ENCODE results near the gene ITSN1.

Gene ITSN1

GRCh38 chr21:33800753-33801423, 158.6 kb downstream of the ITSN1 start:
- Histone ChIP-seq H3K4me2 (ENCODE audit: low read length) (no peak overlapping the region), H3K4me1 (ENCODE audit: control insufficient read depth, low read length) (no peaks in the 10 kb centered on the region), H3K27ac (ENCODE audit: low read depth, low read length) (no peak overlapping the region), H3F3A (ENCODE audit: control insufficient read depth, insufficient read depth) (no peaks in the 10 kb centered on the region), H3K79me2 (ENCODE audit: control insufficient read depth, low read length) (no peaks in the 10 kb centered on the region), H3K9me3 (ENCODE audit: control insufficient read depth, insufficient read depth, low read length) (no peaks in the 10 kb centered on the region), H3K27me3 (ENCODE audit: control insufficient read depth, low read length) (no peaks in the 10 kb centered on the region), H3K4me3 (ENCODE audit: low read length) (no peak overlapping the region), H3K36me3 (ENCODE audit: control insufficient read depth, low read length) (no peaks in the 10 kb centered on the region), H4K20me1 (ENCODE audit: control insufficient read depth, insufficient read depth, low read depth, low read length) (no peaks in the 10 kb centered on the region), H3K9me2 (replicated peaks; ENCODE audit: control insufficient read depth, low read length) (no peaks in the 10 kb centered on the region)
- TF ChIP-seq EZH2phosphoT487 (IDR thresholded peaks at IDR 0.05; ENCODE audit: borderline replicate concordance, low read length) (no peak), CTCF (IDR thresholded peaks at IDR 0.05; ENCODE audit: low read depth, low read length, poor library complexity, severe bottlenecking) (no peak)

DNA sequence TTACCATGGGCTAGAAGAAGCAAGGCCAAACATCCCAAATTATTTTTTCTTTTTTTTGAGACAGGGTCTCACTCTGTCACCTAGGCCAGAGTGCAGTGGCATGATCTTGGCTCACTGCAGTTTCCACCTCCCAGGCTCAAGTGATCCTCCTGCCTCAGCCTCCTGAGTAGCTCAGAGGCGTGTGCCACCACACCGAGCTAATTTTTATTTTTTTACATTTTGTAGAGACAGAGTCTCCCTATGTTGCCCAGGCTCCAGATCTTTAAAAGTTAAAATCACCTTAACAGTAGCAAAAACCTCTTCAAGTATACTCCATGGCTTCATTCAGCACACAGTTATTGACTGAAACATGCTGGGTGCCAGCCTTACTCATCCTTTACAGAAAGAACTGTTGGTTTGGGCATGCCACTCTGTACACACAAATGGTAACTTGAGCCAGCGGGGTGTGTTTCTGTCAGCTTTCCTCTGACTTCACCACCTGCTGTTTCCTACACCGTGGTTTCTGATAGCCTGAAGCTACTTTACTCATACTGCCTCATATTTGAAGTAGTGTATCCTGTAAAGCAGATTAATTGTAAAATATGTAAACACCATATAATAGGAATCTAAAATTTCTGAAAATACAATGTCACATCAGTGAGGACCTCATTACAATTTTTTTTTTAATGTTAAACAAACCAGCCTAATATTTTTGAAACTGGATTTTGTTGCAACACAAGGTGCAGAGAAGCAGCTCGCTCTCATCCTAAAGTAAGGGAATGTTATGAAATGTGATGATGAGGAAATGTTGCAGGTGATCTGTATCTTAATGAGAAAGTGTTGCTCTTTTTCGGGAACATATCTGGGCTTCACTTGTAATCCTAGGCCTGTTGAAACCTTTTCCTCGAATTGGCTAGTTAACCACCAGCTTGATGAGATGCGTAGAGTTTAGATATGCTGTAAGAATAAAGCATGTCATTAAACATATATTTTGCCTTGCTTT, 159.4 kb downstream of the ITSN1 start:
- TF ChIP-seq EZH2phosphoT487 (IDR thresholded peaks at IDR 0.05; ENCODE audit: borderline replicate concordance, low read length) (no peak), CTCF (IDR thresholded peaks at IDR 0.05; ENCODE audit: low read depth, low read length, poor library complexity, severe bottlenecking) (no peak)
- H4K20me1 ChIP-seq (ENCODE audit: control insufficient read depth, insufficient read depth, low read depth, low read length): no peaks in the 10 kb centered on the region
- no peak overlapping the region for H3K27ac ChIP-seq (ENCODE audit: low read depth, low read length)
- H3K4me2 ChIP-seq (ENCODE audit: low read length): no peak overlapping the region
- H3K27me3 ChIP-seq (ENCODE audit: control insufficient read depth, low read length): no peaks in the 10 kb centered on the region
- no peak overlapping the region for H3K4me3 ChIP-seq (ENCODE audit: low read length)
- no peaks in the 10 kb centered on the region for H3K36me3 ChIP-seq (ENCODE audit: control insufficient read depth, low read length)
- H3K9me2 ChIP-seq (replicated peaks; ENCODE audit: control insufficient read depth, low read length): no peaks in the 10 kb centered on the region
- H3K79me2 ChIP-seq (ENCODE audit: control insufficient read depth, low read length): no peaks in the 10 kb centered on the region
- H3K4me1 ChIP-seq (ENCODE audit: control insufficient read depth, low read length): no peaks in the 10 kb centered on the region
- no peaks in the 10 kb centered on the region for H3K9me3 ChIP-seq (ENCODE audit: control insufficient read depth, insufficient read depth, low read length)
- no peaks in the 10 kb centered on the region for H3F3A ChIP-seq (ENCODE audit: control insufficient read depth, insufficient read depth)

DNA sequence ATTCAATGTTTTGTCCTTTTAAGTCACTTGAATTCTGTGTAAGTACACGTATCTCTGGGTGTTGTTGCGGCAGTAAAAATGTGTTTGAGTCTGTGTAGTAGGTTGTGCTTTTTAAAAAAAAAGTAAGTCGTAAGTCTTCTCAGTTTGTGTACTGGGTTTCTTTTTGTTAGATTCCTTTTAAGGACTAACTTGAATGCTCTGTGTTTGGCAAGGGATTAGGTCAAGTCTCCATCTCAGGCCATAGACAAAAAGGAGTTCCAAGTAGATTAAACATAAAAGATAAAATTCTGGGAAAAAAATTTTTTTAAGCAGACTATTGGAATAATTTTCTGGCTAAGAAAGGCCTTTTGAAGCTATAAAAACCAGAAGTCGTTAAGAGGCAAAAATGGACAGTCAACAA, 160.2 kb downstream of the ITSN1 start:
- Histone ChIP-seq H3K79me2 (ENCODE audit: control insufficient read depth, low read length) (no peaks in the 10 kb centered on the region), H4K20me1 (ENCODE audit: control insufficient read depth, insufficient read depth, low read depth, low read length) (no peaks in the 10 kb centered on the region), H3K27me3 (ENCODE audit: control insufficient read depth, low read length) (no peaks in the 10 kb centered on the region), H3K4me3 (ENCODE audit: low read length) (no peak overlapping the region), H3K36me3 (ENCODE audit: control insufficient read depth, low read length) (no peaks in the 10 kb centered on the region), H3K9me3 (ENCODE audit: control insufficient read depth, insufficient read depth, low read length) (no peaks in the 10 kb centered on the region), H3K4me2 (ENCODE audit: low read length) (no peak overlapping the region), H3K27ac (ENCODE audit: low read depth, low read length) (no peak overlapping the region), H3F3A (ENCODE audit: control insufficient read depth, insufficient read depth) (no peaks in the 10 kb centered on the region), H3K9me2 (replicated peaks; ENCODE audit: control insufficient read depth, low read length) (no peaks in the 10 kb centered on the region), H3K4me1 (ENCODE audit: control insufficient read depth, low read length) (no peaks in the 10 kb centered on the region)
- TF ChIP-seq EZH2phosphoT487 (IDR thresholded peaks at IDR 0.05; ENCODE audit: borderline replicate concordance, low read length): no peak
- no peak for TF ChIP-seq CTCF (IDR thresholded peaks at IDR 0.05; ENCODE audit: low read depth, low read length, poor library complexity, severe bottlenecking)

Measured in DOHH2 (cell line).